Keratinocyte (primary cell): ENCODE results near the gene CXCL13. TPM values are rescaled to one million over a fixed set of nuclear protein-coding genes. Genes with fewer than 3 reads are reported as not detected.

Experiments used
- DNase-seq: peaks from one replicate; pipeline ENCODE4 v3.0.0-alpha.2; 2011; ENCODE audit warnings: low read depth, missing footprints, low spot score
- FAIRE-seq: peaks from 2 replicates; lab custom pipeline; 2011; peaks lifted over from hg19 to GRCh38; lab: Jason Lieb, UNC
- H2AFZ ChIP-seq: 2 replicates; pipeline ENCODE4 v1.6.0; 2012; ENCODE audit warnings: low read length, control low read depth, inconsistent platforms; ENCODE audit not compliant: control insufficient read depth
- H3K27ac ChIP-seq: 2 replicates; pipeline ENCODE4 v1.5.1; 2011; ENCODE audit warnings: low read length; ENCODE audit not compliant: control insufficient read depth, insufficient read depth
- H3K27me3 ChIP-seq: 3 replicates; pipeline ENCODE4 v1.6.0; 2011; ENCODE audit warnings: low read length; ENCODE audit not compliant: control insufficient read depth, insufficient read depth; ENCODE audit errors: extremely low read depth
- H3K36me3 ChIP-seq, 2 experiments: 2 replicates in 1 of 2; 3 replicates in 1 of 2; pipeline ENCODE4 v1.5.1; 2011; ENCODE audit warnings: low read length in 2 of 2, mild to moderate bottlenecking in 1 of 2; ENCODE audit not compliant: control insufficient read depth in 2 of 2, insufficient read depth in 2 of 2; ENCODE audit errors: extremely low read depth in 1 of 2
- H3K4me1 ChIP-seq: 3 replicates; pipeline ENCODE4 v1.5.1; 2011; ENCODE audit warnings: low read length; ENCODE audit not compliant: control insufficient read depth, insufficient read depth; ENCODE audit errors: extremely low read depth
- H3K4me2 ChIP-seq: 3 replicates; pipeline ENCODE4 v1.6.0; 2011; ENCODE audit warnings: low read depth, low read length; ENCODE audit not compliant: control insufficient read depth, insufficient read depth; ENCODE audit errors: extremely low read depth
- H3K4me3 ChIP-seq, 3 experiments: fragments of 200-600 bp in 1 of 3; sonication (generic) in 1 of 3; 2 replicates in 2 of 3; 3 replicates in 1 of 3; pipeline ENCODE4 v1.5.1; 2011 to 2016; ENCODE audit warnings: low read length in 3 of 3, mild to moderate bottlenecking in 3 of 3, control low read depth in 2 of 3, inconsistent platforms in 1 of 3, low read depth in 1 of 3, mixed read lengths in 1 of 3, mixed run types in 1 of 3, moderate library complexity in 1 of 3; ENCODE audit not compliant: control insufficient read depth in 2 of 3, insufficient read depth in 2 of 3; ENCODE audit errors: extremely low read depth in 1 of 3
- H3K79me2 ChIP-seq: 2 replicates; pipeline ENCODE4 v1.6.0; 2012; ENCODE audit warnings: low read length; ENCODE audit not compliant: control insufficient read depth, insufficient read depth
- H3K9ac ChIP-seq: 3 replicates; pipeline ENCODE4 v1.6.0; 2011; ENCODE audit warnings: low read length; ENCODE audit not compliant: control insufficient read depth, insufficient read depth; ENCODE audit errors: extremely low read depth
- H3K9me1 ChIP-seq: 3 replicates; pipeline ENCODE4 v1.6.0; 2011; ENCODE audit warnings: low read length; ENCODE audit not compliant: control insufficient read depth, insufficient read depth; ENCODE audit errors: extremely low read depth
- H3K9me3 ChIP-seq: 2 replicates; pipeline ENCODE4 v1.5.1; 2012; ENCODE audit warnings: low read depth, low read length; ENCODE audit not compliant: control insufficient read depth
- H4K20me1 ChIP-seq: 3 replicates; pipeline ENCODE4 v1.6.0; 2011; ENCODE audit warnings: low read length; ENCODE audit not compliant: control insufficient read depth, insufficient read depth; ENCODE audit errors: extremely low read depth
- CTCF ChIP-seq, 3 experiments: IDR thresholded peaks in 1 of 3; conservative IDR thresholded peaks in 1 of 3; optimal IDR thresholded peaks in 1 of 3; 2 replicates in 2 of 3; 3 replicates in 1 of 3; pipeline versions ENCODE3 to v1.5.1; 2011; ENCODE audit warnings: low read length in 3 of 3, mild to moderate bottlenecking in 3 of 3, moderate library complexity in 2 of 3, control low read depth in 1 of 3, inconsistent platforms in 1 of 3; ENCODE audit not compliant: insufficient read depth in 2 of 3; ENCODE audit errors: extremely low read depth in 1 of 3
- EZH2 ChIP-seq: IDR thresholded peaks from one replicate; pipeline ENCODE4 v1.6.1; 2012; ENCODE audit warnings: inconsistent platforms, mild to moderate bottlenecking, low read length, moderate library complexity
- dilution Hi-C: fragments of 300-500 bp; cut with MboI; formaldehyde crosslinking; loops from one replicate; pipeline ENCODE4 v1.7.0; 2020; ENCODE audit warnings: low sequenced_read_pairs; ENCODE audit not compliant: extremely low pct_ligation_motif_present
- polyA plus RNA-seq, 5 experiments: library from polyadenylated mRNA; depleted of rRNA in 3 of 5; stranded (reverse) in 3 of 5; stranded (forward) in 1 of 5; unstranded in 1 of 5; fragments of >200 nt; gene quantifications; 1 replicate in 1 of 5; 2 replicates in 3 of 5; 3 replicates in 1 of 5; pipeline versions ENCODE4 v1.2.1 to v1.2.3, GENCODE V29; 2011 to 2012; ENCODE audit warnings: missing spikeins in 2 of 5, low read depth in 1 of 5, low replicate concordance in 1 of 5

CXCL13 gene
- polyA plus RNA-seq, 1 donor (not counting 4 experiments of a cell fraction or from before 2014, with no cell fraction given) = not detected

GRCh38 chr4:77591532-77591931 is 14.1 kb upstream of the CXCL13 start:
- Histone ChIP-seq H3K36me3 (no peaks in the 10 kb centered on the region), H3K9ac (no peak overlapping the region), H3K79me2 (no peaks in the 10 kb centered on the region), H3K27ac (no peak overlapping the region), H4K20me1 (no peaks in the 10 kb centered on the region), H3K9me1 (no peaks in the 10 kb centered on the region), H2AFZ (no peak overlapping the region), H3K4me1 (peaks cover 13% of the 10 kb centered on the region), H3K4me3 (no peak overlapping the region), H3K4me2 (no peak overlapping the region), H3K9me3 (no peaks in the 10 kb centered on the region), H3K27me3 (no peaks in the 10 kb centered on the region)
- no peak for FAIRE-seq
- no peak for DNase-seq
- dilution Hi-C loops = no loop called here
- no peak for TF ChIP-seq EZH2
- no peak for TF ChIP-seq CTCF (optimal IDR thresholded peaks at IDR 0.05 in 1 of 3, IDR thresholded peaks at IDR 0.05 in 1 of 3, conservative IDR thresholded peaks at IDR 0.05 in 1 of 3; ENCODE audit: extremely low read depth in 1 of 3, insufficient read depth in 2 of 3, low read length in 3 of 3)

GRCh38 chr4:77593101-77593500 is 12.5 kb upstream of the CXCL13 start:
- DNase-seq (no peak), FAIRE-seq (no peak)
- Histone ChIP-seq H3K9me3 (no peaks in the 10 kb centered on the region), H3K4me2 (no peak overlapping the region), H3K27ac (no peak overlapping the region), H3K79me2 (no peaks in the 10 kb centered on the region), H3K4me3 (no peak overlapping the region), H3K9ac (no peak overlapping the region), H3K4me1 (no peaks in the 10 kb centered on the region), H3K27me3 (no peaks in the 10 kb centered on the region), H2AFZ (no peak overlapping the region), H4K20me1 (no peaks in the 10 kb centered on the region), H3K9me1 (no peaks in the 10 kb centered on the region), H3K36me3 (no peaks in the 10 kb centered on the region)
- no peak for TF ChIP-seq EZH2
- TF ChIP-seq CTCF (optimal IDR thresholded peaks at IDR 0.05 in 1 of 3, IDR thresholded peaks at IDR 0.05 in 1 of 3, conservative IDR thresholded peaks at IDR 0.05 in 1 of 3; ENCODE audit: extremely low read depth in 1 of 3, insufficient read depth in 2 of 3, low read length in 3 of 3) = no peak
- dilution Hi-C loops = no loop called here
